HepG2 (cell line): Measurements from ENCODE around the gene PDE8B. TPM values are rescaled to one million over a fixed set of nuclear protein-coding genes. Genes with fewer than 3 reads are reported as not detected.
A peak's percentile ranks its signal among the peaks of the same experiment; 100 is the strongest.

Experiments
- ATAC-seq: fragments of 200-7000 bp; cut with Tn5 transposase; 3 replicates; pipeline ENCODE4 v1.9.1; 2020; ENCODE audit warnings: mild to moderate bottlenecking, moderate library complexity
- BruUV-seq: library from RNA; stranded (reverse); fragments of 400-500 nt; replicated peaks from 2 replicates; lab custom pipeline; 2021; lab: Mats Ljungman, UMichigan
- CTCF ChIA-PET: fragments of 300-600 bp; formaldehyde crosslinking; extraction: SDS; loops from one replicate; lab custom pipeline; 2021; ENCODE audit warnings: low total read pairs, inconsistent platforms, low intra/inter-chr PET ratio; lab: Yijun Ruan, JAX
- POLR2A ChIA-PET: fragments of 350-600 bp; sonication (Branson Sonifier 250); formaldehyde crosslinking; loops from one replicate; lab custom pipeline; 2020; ENCODE audit warnings: antibody characterized with exemption, inconsistent platforms; lab: Yijun Ruan, JAX
- DNase-seq: peaks from one replicate; pipeline ENCODE4 v3.0.0-alpha.2; 2015; ENCODE audit warnings: low spot score
- FAIRE-seq: peaks from 3 replicates; lab custom pipeline; 2011; peaks lifted over from hg19 to GRCh38; lab: Jason Lieb, UNC
- H2AFZ ChIP-seq: one replicate; pipeline ENCODE4 v1.6.1; 2011; ENCODE audit warnings: low read length, inconsistent platforms
- H3K27ac ChIP-seq: fragments of 300-600 bp; 3 replicates; pipeline ENCODE4 v1.8.0; 2011; ENCODE audit warnings: mixed run types, mild to moderate bottlenecking, mixed read lengths, low read length, inconsistent platforms; ENCODE audit not compliant: insufficient read depth; ENCODE audit errors: extremely low read length
- H3K27me3 ChIP-seq, 2 experiments: fragments of 200-600 bp in 1 of 2; 2 replicates in 1 of 2; 3 replicates in 1 of 2; pipeline versions ENCODE4 v1.6.0 to v1.8.0; 2011; ENCODE audit warnings: low read length in 2 of 2, mild to moderate bottlenecking in 2 of 2, moderate library complexity in 2 of 2, inconsistent platforms in 1 of 2; ENCODE audit not compliant: insufficient read depth in 2 of 2, control insufficient read depth in 1 of 2
- H3K36me3 ChIP-seq, 2 experiments: fragments of 200-600 bp in 1 of 2; replicated peaks in 1 of 2; 2 replicates in 1 of 2; 3 replicates in 1 of 2; pipeline versions ENCODE4 v1.5.1 to v1.8.0; 2011; ENCODE audit warnings: low read length in 2 of 2, inconsistent platforms in 1 of 2; ENCODE audit not compliant: insufficient read depth in 2 of 2, control insufficient read depth in 1 of 2
- H3K4me1 ChIP-seq: 2 replicates; pipeline ENCODE4 v1.5.1; 2012; ENCODE audit warnings: low read length, inconsistent platforms; ENCODE audit not compliant: insufficient read depth
- H3K4me2 ChIP-seq: 2 replicates; pipeline ENCODE4 v1.6.0; 2011; ENCODE audit warnings: low read depth, low read length, inconsistent platforms
- H3K4me3 ChIP-seq, 3 experiments: fragments of 200-600 bp in 1 of 3; sonication (generic), shearing (Covaris generic) in 1 of 3; replicated peaks in 1 of 3; 2 replicates each; pipeline ENCODE4 v1.5.1; 2011 to 2016; ENCODE audit warnings: low read length in 3 of 3, inconsistent platforms in 2 of 3, low read depth in 2 of 3, mild to moderate bottlenecking in 2 of 3, control low read depth in 1 of 3, mixed read lengths in 1 of 3; ENCODE audit not compliant: insufficient read depth in 1 of 3
- H3K79me2 ChIP-seq: one replicate; pipeline ENCODE4 v1.6.1; 2011; ENCODE audit warnings: low read length, inconsistent platforms; ENCODE audit not compliant: insufficient read depth
- H3K9ac ChIP-seq: 2 replicates; pipeline ENCODE4 v1.6.0; 2011; ENCODE audit warnings: mild to moderate bottlenecking, low read depth, low read length, inconsistent platforms; ENCODE audit not compliant: insufficient read depth
- H3K9me3 ChIP-seq: 2 replicates; pipeline ENCODE4 v1.5.1; 2012; ENCODE audit warnings: mild to moderate bottlenecking, low read length
- H4K20me1 ChIP-seq: 2 replicates; pipeline ENCODE4 v1.6.0; 2011; ENCODE audit warnings: inconsistent platforms, mild to moderate bottlenecking, low read length, moderate library complexity; ENCODE audit not compliant: insufficient read depth
- AHDC1 ChIP-seq: sonication (generic); formaldehyde crosslinking; IDR thresholded peaks from 2 replicates; pipeline ENCODE4 v1.5.1; 2020; ENCODE audit warnings: mild to moderate bottlenecking, missing genetic modification reagents, borderline replicate concordance
- ERF ChIP-seq: IDR thresholded peaks from 2 replicates; pipeline ENCODE4 v1.6.1; 2018; ENCODE audit warnings: missing biosample characterization, missing genetic modification reagents
- GABPB1 ChIP-seq: IDR thresholded peaks from 2 replicates; pipeline ENCODE4 v1.6.1; 2016; ENCODE audit warnings: mild to moderate bottlenecking, missing genetic modification reagents, moderate library complexity, missing compliant biosample characterization
- HINFP ChIP-seq: sonication (generic); formaldehyde crosslinking; IDR thresholded peaks from 2 replicates; pipeline ENCODE4 v1.4.0; 2020; ENCODE audit warnings: low read depth, mild to moderate bottlenecking, missing genetic modification reagents
- KAT8 ChIP-seq: IDR thresholded peaks from 2 replicates; pipeline ENCODE4 v1.6.1; 2016; ENCODE audit warnings: missing genetic modification reagents, missing compliant biosample characterization
- MYPOP ChIP-seq: sonication (generic); formaldehyde crosslinking; IDR thresholded peaks from 2 replicates; pipeline ENCODE4 v1.8.1; 2023; ENCODE audit warnings: mild to moderate bottlenecking, moderate library complexity, missing genetic modification reagents
- NCOA2 ChIP-seq: sonication (generic); formaldehyde crosslinking; IDR thresholded peaks from 2 replicates; pipeline ENCODE4 v1.8.0; 2022; ENCODE audit warnings: inconsistent platforms
- RFX5 ChIP-seq: IDR thresholded peaks from 2 replicates; pipeline ENCODE4 v1.6.1; 2011; ENCODE audit warnings: low read depth, low read length, improper control_type of control experiment
- STAT5B ChIP-seq: sonication (generic); formaldehyde crosslinking; IDR thresholded peaks from 2 replicates; pipeline ENCODE4 v1.4.0; 2020; ENCODE audit warnings: missing genetic modification reagents
- TEAD3 ChIP-seq: optimal IDR thresholded peaks from 2 replicates; pipeline ENCODE3; 2016; ENCODE audit warnings: borderline replicate concordance
- ZFP1 ChIP-seq: IDR thresholded peaks from 2 replicates; pipeline ENCODE4 v1.6.1; 2016
- ZNF274 ChIP-seq: sonication (generic); formaldehyde crosslinking; IDR thresholded peaks from 2 replicates; pipeline ENCODE4 v1.5.1; 2020; ENCODE audit warnings: mild to moderate bottlenecking, missing genetic modification reagents
- ZNF468 ChIP-seq: sonication (generic); formaldehyde crosslinking; IDR thresholded peaks from 2 replicates; pipeline ENCODE4 v1.8.0; 2022; ENCODE audit warnings: mild to moderate bottlenecking, moderate library complexity, missing genetic modification reagents
- WGBS: methylation state at CpG from one replicate; pipeline ENCODE4 v1.1.6; 2017; ENCODE audit warnings: low lambda C conversion rate; 5-methylcytosine and 5-hydroxymethylcytosine counted together
- in situ Hi-C: cut with HindIII; loops from 2 replicates; pipeline ENCODE4 v1.10.0; 2017; ENCODE audit warnings: low pct_unique_long_range_greater_than_20kb; ENCODE audit not compliant: extremely low pct_ligation_motif_present
- intact Hi-C: fragments of 100-400 bp; cut with micrococcal nuclease; formaldehyde crosslinking; loops from one replicate; pipeline ENCODE4 v1.10.0; 2022; ENCODE audit not compliant: unreplicated experiment
- polyA plus RNA-seq, 8 experiments: library from polyadenylated mRNA; depleted of rRNA in 3 of 8; stranded (reverse) in 7 of 8; unstranded in 1 of 8; fragments of >200 nt; fragmentation: Illumina TruSeq in 4 of 8; extraction: Trizol in 4 of 8; gene quantifications; 2 replicates each; pipeline versions ENCODE4 v1.2.1 to v1.2.3, GENCODE V29; 2011 to 2016; ENCODE audit warnings: low read depth in 4 of 8, missing spikeins in 1 of 8, mixed read lengths in 1 of 8; ENCODE audit not compliant: insufficient read depth in 1 of 8
- total RNA-seq, 5 experiments: library from RNA; depleted of rRNA; stranded (reverse); fragments of >200 nt; fragmentation: Illumina TruSeq; extraction: Trizol; gene quantifications; 2 replicates each; pipeline ENCODE4 v1.2.3, GENCODE V29; 2016; ENCODE audit warnings: low read depth in 1 of 5

The PDE8B gene
- total and polyA plus RNA-seq, 2 of the 13 experiments (the other 11 are each of a cell fraction or from before 2014, with no cell fraction given), result 0.07 TPM; not detected in 1

- Histone ChIP-seq H3K4me3 (no peak overlapping the region), H3K79me2 (no peaks in the 10 kb centered on the region), H2AFZ (no peak overlapping the region), H3K36me3 (no peaks in the 10 kb centered on the region), H3K27ac (no peak overlapping the region), H3K4me2 (no peak overlapping the region), H3K4me1 (no peaks in the 10 kb centered on the region), H4K20me1 (no peaks in the 10 kb centered on the region), H3K27me3 (no peaks in the 10 kb centered on the region; a peak in 1 of 5 replicates), H3K9ac (no peak overlapping the region), H3K9me3 (no peaks in the 10 kb centered on the region)
- in situ Hi-C loops (no loop called here), intact Hi-C loops (no loop called here)
- CTCF ChIA-PET, result no interaction called here
- no peak for DNase-seq
- 5% methylated on average over 4 of the region's 4 CpGs for WGBS
- TF ChIP-seq ZNF274 (CRISPR knock-in tag) (no peak), RFX5 (peak; percentile 68), KAT8 (CRISPR knock-in tag) (no peak), HINFP (CRISPR knock-in tag) (no peak), ERF (no peak), GABPB1 (CRISPR knock-in tag) (no peak)
- POLR2A ChIA-PET, result no interaction called here
- FAIRE-seq, result no peak
- BruUV-seq, result no TSS peak
- no peak for ATAC-seq
Observed at GRCh38 chr5:77367741-77368140, 157.3 kb downstream of the PDE8B start.

- DNase-seq (no peak), ATAC-seq (no peak), FAIRE-seq (no peak)
- no peaks in the 10 kb centered on the region for H4K20me1 ChIP-seq
- ChIA-PET CTCF (no interaction called here), POLR2A (no interaction called here)
- H3K9me3 ChIP-seq, result no peaks in the 10 kb centered on the region
- no peaks in the 10 kb centered on the region for H3K36me3 ChIP-seq
- no peak overlapping the region for H2AFZ ChIP-seq
- WGBS, result 52% methylated on average over 5 of the region's 5 CpGs
- in situ Hi-C loops (no loop called here), intact Hi-C loops (no loop called here)
- no peaks in the 10 kb centered on the region for H3K4me1 ChIP-seq
- no peaks in the 10 kb centered on the region for H3K79me2 ChIP-seq
- no peak overlapping the region for H3K9ac ChIP-seq
- no TSS peak for BruUV-seq
- H3K4me3 ChIP-seq, result no peak overlapping the region
- H3K27ac ChIP-seq, result no peak overlapping the region
- H3K27me3 ChIP-seq, result no peaks in the 10 kb centered on the region
- no peak overlapping the region for H3K4me2 ChIP-seq
- TF ChIP-seq ZFP1 (CRISPR knock-in tag) (no peak), ZNF468 (CRISPR knock-in tag) (no peak), NCOA2 (CRISPR knock-in tag) (no peak), MYPOP (CRISPR knock-in tag) (no peak), TEAD3 (CRISPR knock-in tag) (no peak), STAT5B (CRISPR knock-in tag) (no peak), AHDC1 (CRISPR knock-in tag) (no peak)
Observed at GRCh38 chr5:77368367-77368766, 157.9 kb downstream of the PDE8B start.
